Upper lobe of left lung (tissue), 4 donors: Measurements from ENCODE around the gene CHD9.

ENCODE experiments used
- CTCF ChIP-seq, 6 experiments: fragments of 450-650 bp in 4 of 6; fragments of 200-600 bp in 2 of 6; sonication (generic) in 2 of 6; IDR thresholded peaks; one replicate each; pipeline ENCODE4 v1.5.1; 2016 to 2019; ENCODE audit warnings: antibody characterized with exemption in 6 of 6
- EP300 ChIP-seq, 4 donors: sonication (generic); formaldehyde crosslinking; IDR thresholded peaks; one replicate each; pipeline ENCODE4 v1.5.1; 2017; ENCODE audit warnings: antibody characterized with exemption in 4 of 4, control low read depth in 2 of 4
- POLR2A ChIP-seq, 4 donors: fragments of 450-650 bp; IDR thresholded peaks; one replicate each; pipeline ENCODE4 v1.5.1; 2016 to 2017; ENCODE audit warnings: antibody characterized with exemption in 4 of 4, mild to moderate bottlenecking in 2 of 4
- POLR2AphosphoS5 ChIP-seq, 2 donors: sonication (generic); formaldehyde crosslinking; IDR thresholded peaks; one replicate each; pipeline ENCODE4 v1.5.1; 2017; ENCODE audit warnings: antibody characterized with exemption in 2 of 2

- TF ChIP-seq CTCF (IDR thresholded peaks at IDR 0.05) = no peak
- TF ChIP-seq EP300 (IDR thresholded peaks at IDR 0.05) = no peak
- no peak for TF ChIP-seq POLR2A (IDR thresholded peaks at IDR 0.05)
- TF ChIP-seq POLR2AphosphoS5 (IDR thresholded peaks at IDR 0.05) = no peak
Observed at GRCh38 chr16:53058882-53059281, 4.1 kb downstream of the CHD9 start.
